Measurements from ENCODE around the gene KANSL1. TPM values are rescaled to one million over a fixed set of nuclear protein-coding genes. Genes with fewer than 3 reads are reported as not detected.

KANSL1 gene
- total and polyA plus RNA-seq, 7 donors: 9.7 to 130 (median 70.7) TPM

DNA sequence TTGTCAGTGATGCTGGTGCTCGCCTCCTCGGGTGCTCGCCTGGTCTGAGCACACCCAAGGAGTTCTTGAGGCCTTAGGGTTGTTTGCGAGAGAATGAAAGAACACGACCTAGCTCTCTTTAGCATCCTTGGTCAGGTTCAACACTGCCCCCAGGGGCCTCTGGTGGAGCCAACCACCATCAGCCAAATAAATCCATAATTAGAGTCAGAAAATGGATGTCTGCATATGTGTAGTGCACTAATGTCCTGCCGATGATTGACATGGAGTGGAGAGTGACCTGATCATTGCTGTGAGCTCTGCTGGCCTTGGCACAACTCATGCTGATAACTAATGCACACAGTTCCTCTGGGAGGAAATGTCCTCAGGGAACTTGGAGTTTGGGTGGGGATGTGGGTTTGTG, 202.3 kb downstream of the KANSL1 start:
- no peaks in the 10 kb centered on the region for H3K9me3 ChIP-seq
- WGBS, 2 donors: 81 to 93% methylated on average over 6 of the region's 6 CpGs
- H3K4me3 ChIP-seq: no peak overlapping the region
- TF ChIP-seq, protein P1, sequence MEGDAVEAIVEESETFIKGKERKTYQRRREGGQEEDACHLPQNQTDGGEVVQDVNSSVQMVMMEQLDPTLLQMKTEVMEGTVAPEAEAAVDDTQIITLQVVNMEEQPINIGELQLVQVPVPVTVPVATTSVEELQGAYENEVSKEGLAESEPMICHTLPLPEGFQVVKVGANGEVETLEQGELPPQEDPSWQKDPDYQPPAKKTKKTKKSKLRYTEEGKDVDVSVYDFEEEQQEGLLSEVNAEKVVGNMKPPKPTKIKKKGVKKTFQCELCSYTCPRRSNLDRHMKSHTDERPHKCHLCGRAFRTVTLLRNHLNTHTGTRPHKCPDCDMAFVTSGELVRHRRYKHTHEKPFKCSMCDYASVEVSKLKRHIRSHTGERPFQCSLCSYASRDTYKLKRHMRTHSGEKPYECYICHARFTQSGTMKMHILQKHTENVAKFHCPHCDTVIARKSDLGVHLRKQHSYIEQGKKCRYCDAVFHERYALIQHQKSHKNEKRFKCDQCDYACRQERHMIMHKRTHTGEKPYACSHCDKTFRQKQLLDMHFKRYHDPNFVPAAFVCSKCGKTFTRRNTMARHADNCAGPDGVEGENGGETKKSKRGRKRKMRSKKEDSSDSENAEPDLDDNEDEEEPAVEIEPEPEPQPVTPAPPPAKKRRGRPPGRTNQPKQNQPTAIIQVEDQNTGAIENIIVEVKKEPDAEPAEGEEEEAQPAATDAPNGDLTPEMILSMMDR (IDR thresholded peaks at IDR 0.05): no peak
- TF ChIP-seq POLR2AphosphoS5 (IDR thresholded peaks at IDR 0.05) (no peak), POLR2A (IDR thresholded peaks at IDR 0.05) (no peak), EP300 (IDR thresholded peaks at IDR 0.05) (no peak)
- no peak for DNase-seq
- H3K27ac ChIP-seq: no peak overlapping the region
- H3K27me3 ChIP-seq: no peaks in the 10 kb centered on the region
- intact Hi-C loops (cut with DNase I): no loop called here
- H3K36me3 ChIP-seq: peaks cover 0 to 4% (median 0%) of the 10 kb centered on the region in 4 donors
- H3K4me1 ChIP-seq: no peaks in the 10 kb centered on the region

DNA sequence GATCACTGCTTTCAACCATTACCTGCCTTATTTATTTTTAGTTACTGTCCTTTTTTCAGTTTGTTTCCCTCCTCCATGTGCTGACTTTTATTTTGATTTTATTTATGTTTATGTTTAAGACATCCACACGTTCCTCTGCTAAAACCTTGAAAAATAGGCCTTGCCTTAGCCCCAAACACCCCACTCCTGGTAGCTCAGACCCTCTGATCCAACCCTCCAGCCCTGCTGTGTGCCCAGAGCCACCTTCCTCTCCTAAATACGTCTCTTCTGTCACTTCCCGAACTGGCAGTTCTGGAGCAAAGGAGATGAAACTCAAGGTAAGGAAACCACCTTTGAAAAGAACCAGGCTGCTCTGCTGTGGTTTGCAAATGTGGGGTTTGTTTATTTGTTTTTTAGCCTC, 203.5 kb downstream of the KANSL1 start:
- Histone ChIP-seq H3K9me3 (no peaks in the 10 kb centered on the region), H3K27me3 (no peaks in the 10 kb centered on the region), H3K4me3 (no peak overlapping the region), H3K4me1 (no peaks in the 10 kb centered on the region), H3K27ac (no peak overlapping the region), H3K36me3 (peaks cover 0 to 4% (median 0%) of the 10 kb centered on the region in 4 donors)
- intact Hi-C loops (cut with DNase I): no loop called here
- 75 to 83% methylated on average over 3 of the region's 3 CpGs for WGBS, 2 donors
- TF ChIP-seq, protein P1 (IDR thresholded peaks at IDR 0.05): no peak
- TF ChIP-seq POLR2AphosphoS5 (IDR thresholded peaks at IDR 0.05) (no peak), EP300 (IDR thresholded peaks at IDR 0.05) (no peak), POLR2A (IDR thresholded peaks at IDR 0.05) (no peak)
- no peak for DNase-seq

DNA sequence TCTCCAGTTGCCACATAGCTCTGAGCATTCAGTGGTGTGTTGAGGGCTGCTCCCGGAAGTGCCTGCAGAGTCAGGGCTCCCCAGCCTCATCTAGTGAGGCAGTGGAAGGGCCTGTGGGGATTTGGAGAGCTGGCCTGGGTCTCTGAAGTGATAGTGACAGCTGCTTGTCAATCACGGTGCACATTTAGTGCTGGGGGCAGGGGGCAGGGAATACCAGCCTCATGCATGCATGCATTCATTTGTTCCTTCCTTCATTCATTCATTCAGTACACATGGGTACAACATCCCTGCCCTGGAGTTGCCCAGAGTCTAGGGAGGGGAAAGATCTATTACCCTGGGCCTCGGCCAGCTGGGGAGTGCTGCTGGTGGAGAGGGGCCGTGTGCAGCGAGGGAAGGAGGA, 205.5 kb downstream of the KANSL1 start:
- no peak for DNase-seq
- no peak overlapping the region for H3K27ac ChIP-seq
- no peaks in the 10 kb centered on the region for H3K4me1 ChIP-seq
- intact Hi-C loops (cut with DNase I): no loop called here
- no peaks in the 10 kb centered on the region for H3K27me3 ChIP-seq
- peaks cover 0 to 10% (median 0%) of the 10 kb centered on the region in 4 donors for H3K36me3 ChIP-seq
- no peaks in the 10 kb centered on the region for H3K9me3 ChIP-seq
- no peak overlapping the region for H3K4me3 ChIP-seq
- TF ChIP-seq EP300 (IDR thresholded peaks at IDR 0.05): no peak
- TF ChIP-seq POLR2A (IDR thresholded peaks at IDR 0.05): no peak
- WGBS, 2 donors: 73 to 86% methylated on average over 5 of the region's 5 CpGs

DNA sequence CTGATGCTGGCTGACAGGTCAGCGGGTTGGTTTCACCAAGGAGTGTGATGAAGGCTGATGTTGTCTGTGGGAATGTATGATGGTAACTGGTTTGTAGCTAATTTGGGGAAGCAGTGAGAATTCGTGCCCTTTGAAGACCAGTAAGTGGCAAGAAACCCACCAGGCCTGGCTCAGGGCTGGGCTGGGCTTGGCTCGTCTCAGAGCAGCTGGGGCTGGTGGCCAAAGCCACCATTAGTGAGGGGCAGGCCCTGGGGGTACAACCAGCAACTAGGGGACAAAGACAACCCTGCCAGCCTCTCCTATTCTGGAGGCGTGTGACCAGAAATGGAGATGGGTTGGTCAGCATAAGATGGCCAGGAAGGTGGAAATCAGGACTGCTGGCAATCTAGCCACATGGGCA, 207.2 kb downstream of the KANSL1 start:
- Histone ChIP-seq H3K27ac (no peak overlapping the region), H3K27me3 (no peaks in the 10 kb centered on the region), H3K4me3 (no peak overlapping the region), H3K36me3 (peaks cover 0 to 6% (median 0%) of the 10 kb centered on the region in 4 donors), H3K9me3 (no peaks in the 10 kb centered on the region), H3K4me1 (no peaks in the 10 kb centered on the region)
- intact Hi-C loops (cut with DNase I): no loop called here
- no peak for TF ChIP-seq EP300 (IDR thresholded peaks at IDR 0.05)
- TF ChIP-seq POLR2AphosphoS5 (IDR thresholded peaks at IDR 0.05): no peak
- TF ChIP-seq POLR2A (IDR thresholded peaks at IDR 0.05): no peak
- TF ChIP-seq, protein P1 (IDR thresholded peaks at IDR 0.05): no peak
- WGBS, 2 donors: 88 to 90% methylated on average over 4 of the region's 4 CpGs
- no peak for DNase-seq

DNA sequence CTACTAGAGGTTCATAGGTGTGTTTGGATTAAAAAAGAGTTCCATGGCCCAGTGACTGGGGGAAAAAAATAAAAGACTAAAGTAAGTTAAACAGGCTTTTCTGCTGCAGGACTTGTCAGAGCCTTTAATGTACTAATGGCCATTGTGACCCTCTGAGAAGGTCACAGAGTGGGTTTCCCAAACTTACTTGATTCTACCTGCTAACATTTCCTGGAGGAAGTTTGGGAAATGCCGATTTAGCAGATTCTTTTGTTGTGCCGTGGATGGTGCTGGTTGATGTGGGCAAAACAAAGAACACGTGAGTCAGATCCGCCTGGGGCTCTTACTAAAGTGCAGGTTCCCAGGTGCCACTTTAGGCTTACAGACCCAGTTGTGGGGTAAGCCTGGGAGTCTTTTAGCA, 207.8 kb downstream of the KANSL1 start:
- Histone ChIP-seq H3K27ac (no peak overlapping the region), H3K27me3 (no peaks in the 10 kb centered on the region), H3K9me3 (no peaks in the 10 kb centered on the region), H3K4me1 (no peaks in the 10 kb centered on the region), H3K36me3 (peaks cover 0 to 6% (median 0%) of the 10 kb centered on the region in 4 donors), H3K4me3 (no peak overlapping the region)
- intact Hi-C loops (cut with DNase I): no loop called here
- no peak for TF ChIP-seq EP300 (IDR thresholded peaks at IDR 0.05)
- TF ChIP-seq, protein P1 (IDR thresholded peaks at IDR 0.05): no peak
- TF ChIP-seq POLR2AphosphoS5 (IDR thresholded peaks at IDR 0.05): no peak
- TF ChIP-seq POLR2A (IDR thresholded peaks at IDR 0.05): no peak
- DNase-seq: no peak
- 83 to 89% methylated on average over 4 of the region's 4 CpGs for WGBS, 2 donors
